HG02973 (cell line): ENCODE results near the gene GPRASP3.
A peak's percentile ranks its signal among the peaks of the same experiment; 100 is the strongest.

ENCODE experiments used
- ATAC-seq: cut with Tn5 transposase; IDR thresholded peaks from one replicate; pipeline ENCODE4 v1.9.1; 2021; ENCODE audit warnings: moderate library complexity; ENCODE audit not compliant: unreplicated experiment

GPRASP3 gene

GRCh38 chrX:102745857-102746584 lies 25.5 kb downstream of the GPRASP3 start:
- peak; percentile 60 for ATAC-seq

- ATAC-seq: no peak
Observed at GRCh38 chrX:102765217-102765616, 44.7 kb downstream of the GPRASP3 start.

- no peak for ATAC-seq
Observed at GRCh38 chrX:102765809-102766208, 45.3 kb downstream of the GPRASP3 start.

- no peak for ATAC-seq
Observed at GRCh38 chrX:102767287-102767686, 46.7 kb downstream of the GPRASP3 start.

GRCh38 chrX:102768987-102769761 lies 48.6 kb downstream of the GPRASP3 start:
- peak; percentile 92 for ATAC-seq
